Keratinocyte (primary cell): ENCODE measurements around the gene RABGGTA.

Experiments used
- EZH2 ChIP-seq: IDR thresholded peaks from one replicate; pipeline ENCODE4 v1.6.1; 2012; ENCODE audit warnings: inconsistent platforms, mild to moderate bottlenecking, low read length, moderate library complexity
- TF ChIP-seq, protein P1 (sequence below), 3 experiments: IDR thresholded peaks in 1 of 3; conservative IDR thresholded peaks in 1 of 3; optimal IDR thresholded peaks in 1 of 3; 2 replicates in 2 of 3; 3 replicates in 1 of 3; pipeline versions ENCODE3 to v1.5.1; 2011; ENCODE audit warnings: low read length in 3 of 3, mild to moderate bottlenecking in 3 of 3, moderate library complexity in 2 of 3, control low read depth in 1 of 3, inconsistent platforms in 1 of 3; ENCODE audit not compliant: insufficient read depth in 2 of 3; ENCODE audit errors: extremely low read depth in 1 of 3

- TF ChIP-seq, protein P1, sequence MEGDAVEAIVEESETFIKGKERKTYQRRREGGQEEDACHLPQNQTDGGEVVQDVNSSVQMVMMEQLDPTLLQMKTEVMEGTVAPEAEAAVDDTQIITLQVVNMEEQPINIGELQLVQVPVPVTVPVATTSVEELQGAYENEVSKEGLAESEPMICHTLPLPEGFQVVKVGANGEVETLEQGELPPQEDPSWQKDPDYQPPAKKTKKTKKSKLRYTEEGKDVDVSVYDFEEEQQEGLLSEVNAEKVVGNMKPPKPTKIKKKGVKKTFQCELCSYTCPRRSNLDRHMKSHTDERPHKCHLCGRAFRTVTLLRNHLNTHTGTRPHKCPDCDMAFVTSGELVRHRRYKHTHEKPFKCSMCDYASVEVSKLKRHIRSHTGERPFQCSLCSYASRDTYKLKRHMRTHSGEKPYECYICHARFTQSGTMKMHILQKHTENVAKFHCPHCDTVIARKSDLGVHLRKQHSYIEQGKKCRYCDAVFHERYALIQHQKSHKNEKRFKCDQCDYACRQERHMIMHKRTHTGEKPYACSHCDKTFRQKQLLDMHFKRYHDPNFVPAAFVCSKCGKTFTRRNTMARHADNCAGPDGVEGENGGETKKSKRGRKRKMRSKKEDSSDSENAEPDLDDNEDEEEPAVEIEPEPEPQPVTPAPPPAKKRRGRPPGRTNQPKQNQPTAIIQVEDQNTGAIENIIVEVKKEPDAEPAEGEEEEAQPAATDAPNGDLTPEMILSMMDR (optimal IDR thresholded peaks at IDR 0.05 in 1 of 3, IDR thresholded peaks at IDR 0.05 in 1 of 3, conservative IDR thresholded peaks at IDR 0.05 in 1 of 3; ENCODE audit: extremely low read depth in 1 of 3, insufficient read depth in 2 of 3, low read length in 3 of 3) = no peak
- no peak for TF ChIP-seq EZH2
These were observed 38.9 kb upstream of the RABGGTA start for GRCh38 chr14:24310265-24310645.
